HG03139 (cell line): ENCODE data around the gene ATOSA.
A peak's percentile ranks its signal among the peaks of the same experiment; 100 is the strongest.

Experiments used
- ATAC-seq: cut with Tn5 transposase; IDR thresholded peaks from one replicate; pipeline ENCODE4 v1.9.1; 2021; ENCODE audit not compliant: unreplicated experiment

ATOSA gene, protein sequence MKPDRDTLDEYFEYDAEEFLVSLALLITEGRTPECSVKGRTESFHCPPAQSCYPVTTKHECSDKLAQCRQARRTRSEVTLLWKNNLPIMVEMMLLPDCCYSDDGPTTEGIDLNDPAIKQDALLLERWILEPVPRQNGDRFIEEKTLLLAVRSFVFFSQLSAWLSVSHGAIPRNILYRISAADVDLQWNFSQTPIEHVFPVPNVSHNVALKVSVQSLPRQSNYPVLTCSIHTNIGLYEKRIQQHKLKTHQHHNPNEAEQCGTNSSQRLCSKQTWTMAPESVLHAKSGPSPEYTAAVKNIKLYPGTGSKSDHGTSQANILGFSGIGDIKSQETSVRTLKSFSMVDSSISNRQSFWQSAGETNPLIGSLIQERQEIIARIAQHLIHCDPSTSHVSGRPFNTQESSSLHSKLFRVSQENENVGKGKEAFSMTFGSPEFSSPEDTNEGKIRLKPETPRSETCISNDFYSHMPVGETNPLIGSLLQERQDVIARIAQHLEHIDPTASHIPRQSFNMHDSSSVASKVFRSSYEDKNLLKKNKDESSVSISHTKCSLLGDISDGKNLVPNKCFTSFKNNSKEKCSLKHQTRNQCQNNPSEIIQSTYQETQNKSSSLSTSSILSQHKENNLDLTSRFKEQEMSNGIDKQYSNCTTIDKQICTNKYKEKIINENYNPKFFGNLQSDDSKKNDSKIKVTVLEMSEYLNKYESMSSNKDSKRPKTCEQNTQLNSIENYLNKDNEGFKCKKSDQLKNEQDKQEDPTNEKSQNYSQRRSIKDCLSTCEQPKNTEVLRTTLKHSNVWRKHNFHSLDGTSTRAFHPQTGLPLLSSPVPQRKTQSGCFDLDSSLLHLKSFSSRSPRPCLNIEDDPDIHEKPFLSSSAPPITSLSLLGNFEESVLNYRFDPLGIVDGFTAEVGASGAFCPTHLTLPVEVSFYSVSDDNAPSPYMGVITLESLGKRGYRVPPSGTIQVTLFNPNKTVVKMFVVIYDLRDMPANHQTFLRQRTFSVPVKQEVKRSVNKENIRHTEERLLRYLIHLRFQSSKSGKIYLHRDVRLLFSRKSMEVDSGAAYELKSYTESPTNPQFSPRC

DNA sequence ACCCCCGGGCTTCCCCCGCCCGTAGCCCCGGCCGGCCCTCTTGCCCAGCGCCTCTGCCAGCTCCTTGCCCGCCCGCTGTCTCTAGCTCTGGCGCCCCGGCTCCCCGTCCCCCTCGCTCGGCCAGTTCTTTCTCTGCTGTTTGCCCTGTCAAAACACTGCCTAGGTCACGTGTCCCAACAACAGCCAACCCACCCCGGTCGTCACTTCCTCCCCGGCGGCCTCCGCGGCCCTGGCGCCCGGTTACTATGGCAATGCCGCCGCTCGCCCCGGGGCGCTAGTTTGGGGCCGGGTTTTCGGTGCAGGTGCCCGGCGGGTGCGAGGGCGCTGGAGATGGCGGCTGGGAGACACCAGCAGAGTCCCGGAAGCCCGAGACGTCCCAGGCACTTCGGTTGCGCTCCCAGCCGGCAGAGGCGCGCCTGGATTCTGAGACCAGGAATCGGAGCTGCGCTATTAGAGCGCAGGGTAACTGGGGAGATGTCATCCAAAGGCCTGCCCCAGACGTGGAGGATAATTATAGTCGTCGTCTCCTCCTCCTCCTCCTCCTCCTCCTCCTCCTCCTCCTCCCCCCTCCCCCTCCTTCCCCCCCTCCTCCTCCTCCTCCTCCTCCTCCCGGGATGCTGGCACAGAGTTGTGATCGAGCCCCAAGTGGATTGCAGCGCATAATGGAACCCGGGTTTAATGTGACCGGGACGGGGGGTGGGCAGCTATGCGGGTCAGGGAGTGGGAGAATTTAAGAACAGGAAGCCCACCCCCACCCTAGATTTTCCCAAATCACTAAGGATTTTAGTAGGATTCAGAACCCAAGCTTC lies at the start of gene ATOSA:
Gene ATOSA, minus strand, starts transcription at position 157 of the 809 bp plus-strand sequence. CDS start 1,367 bp downstream, outside the sequence.
- ATAC-seq: peak; percentile 57

GRCh38 chr15:52728899-52729298 lies 49.7 kb upstream of the ATOSA start:
- no peak for ATAC-seq

GRCh38 chr15:52727815-52728214 lies 48.6 kb upstream of the ATOSA start:
- ATAC-seq: no peak

GRCh38 chr15:52726195-52726594 lies 47.0 kb upstream of the ATOSA start:
- no peak for ATAC-seq

GRCh38 chr15:52718551-52718950 lies 39.4 kb upstream of the ATOSA start:
- no peak for ATAC-seq

DNA sequence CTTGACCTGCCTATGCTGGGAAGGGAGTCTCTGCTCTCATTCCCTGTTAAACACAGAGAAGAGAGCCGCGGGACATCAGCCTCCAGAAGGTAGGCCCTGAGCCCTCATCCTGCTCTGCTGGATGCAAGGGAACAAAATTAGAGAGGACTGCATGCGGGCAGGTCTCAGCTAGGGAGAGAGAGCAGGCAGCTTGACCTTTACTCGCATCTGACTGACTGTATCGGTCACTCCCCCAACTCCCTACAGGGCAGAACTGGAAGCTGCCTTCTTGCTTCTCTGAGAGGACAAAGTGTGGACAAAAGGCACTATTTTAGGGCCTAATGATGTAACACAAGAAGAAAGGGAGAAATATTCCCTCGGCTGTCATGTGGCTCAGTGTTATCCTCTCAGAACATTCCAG lies 38.7 kb upstream of the ATOSA start:
- no peak for ATAC-seq

DNA sequence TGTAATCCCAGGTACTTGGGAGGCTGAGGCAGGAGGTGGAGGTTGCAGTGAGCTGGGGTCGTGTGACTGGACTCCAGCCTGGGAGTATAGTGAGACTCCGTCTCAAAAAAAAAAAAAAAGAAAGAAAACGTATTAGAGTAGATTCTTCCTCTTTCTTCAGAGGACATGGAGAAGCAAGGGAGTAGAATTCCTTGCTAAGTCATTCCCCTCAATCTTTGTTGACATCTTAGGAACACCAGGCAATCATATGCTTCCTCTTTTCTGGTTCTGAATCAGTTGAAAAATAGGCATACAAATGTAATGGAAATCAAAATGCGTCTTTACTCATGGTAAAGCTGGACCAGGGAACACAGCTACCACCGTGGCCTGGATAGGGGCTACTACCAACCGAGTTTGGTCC lies 38.3 kb upstream of the ATOSA start:
- no peak for ATAC-seq

DNA sequence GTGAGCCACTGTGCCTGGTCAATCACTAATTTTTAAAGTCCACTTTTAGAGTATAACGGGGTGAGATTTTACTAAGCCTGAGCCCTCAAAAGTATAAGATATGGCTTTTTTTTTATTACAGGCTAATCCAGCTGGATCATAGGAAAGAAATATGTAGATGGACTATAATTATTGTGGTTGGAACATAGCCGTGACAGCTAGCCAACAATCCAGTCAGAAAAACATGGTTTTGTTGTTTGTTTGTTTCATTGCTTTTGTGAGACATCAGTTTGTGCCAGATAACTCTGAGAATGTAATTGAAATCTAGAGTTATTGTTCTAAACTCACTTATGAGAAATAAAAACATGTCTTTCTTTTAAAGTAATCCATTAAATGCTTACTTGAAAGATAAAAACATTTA lies 37.3 kb upstream of the ATOSA start:
- ATAC-seq: no peak

DNA sequence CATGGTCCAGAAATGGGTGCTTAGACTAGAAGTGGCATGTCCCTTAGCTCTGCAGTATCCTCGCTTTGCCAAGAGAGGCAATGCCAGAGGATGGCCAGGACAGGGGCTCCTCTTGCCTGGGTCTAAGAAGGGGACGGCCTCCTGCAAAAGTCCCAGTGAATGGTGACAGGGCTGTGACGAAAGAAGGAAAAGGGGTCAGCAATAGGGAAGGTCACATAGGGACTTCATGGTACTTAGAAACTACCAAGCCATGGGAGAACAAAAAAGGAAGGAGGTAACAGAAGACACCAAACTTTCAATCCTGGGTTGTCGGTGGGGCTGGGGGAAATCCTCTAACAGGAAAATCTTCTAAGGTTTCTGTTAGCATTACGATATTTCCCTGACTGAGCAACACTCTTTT lies 36.2 kb upstream of the ATOSA start:
- no peak for ATAC-seq

GRCh38 chr15:52714968-52715367 lies 35.8 kb upstream of the ATOSA start:
- no peak for ATAC-seq

DNA sequence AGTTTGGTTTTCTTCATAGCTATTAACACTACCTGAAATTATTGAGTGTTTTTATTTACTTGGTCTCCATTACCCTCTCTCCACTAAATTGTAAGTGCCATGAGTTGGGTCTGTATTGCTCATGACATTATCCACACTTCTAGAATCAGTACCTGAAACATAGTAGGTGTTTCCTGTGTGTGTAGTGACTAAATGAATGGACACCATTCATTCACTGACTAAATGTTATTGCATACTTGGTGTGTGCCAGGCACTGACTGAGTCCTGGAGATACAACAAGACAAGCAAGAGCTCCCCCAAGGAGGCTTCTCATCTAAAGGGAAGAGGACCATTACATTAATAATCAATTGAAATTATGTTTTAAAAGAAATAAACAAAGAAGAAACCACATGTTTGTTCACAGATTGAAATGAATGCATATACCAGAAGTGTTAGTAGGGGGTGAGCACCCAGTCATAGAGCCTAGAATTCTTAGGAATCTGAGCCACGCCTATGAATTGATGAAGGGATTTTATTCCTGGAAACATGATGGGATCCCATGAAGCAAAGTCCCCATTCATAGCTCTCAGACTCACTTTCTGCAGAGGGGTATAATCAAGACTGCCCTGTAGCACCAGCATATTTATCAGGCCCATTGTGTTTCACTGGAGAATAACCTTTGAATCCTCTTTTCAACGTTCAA lies 31.7 kb upstream of the ATOSA start:
- no peak for ATAC-seq

DNA sequence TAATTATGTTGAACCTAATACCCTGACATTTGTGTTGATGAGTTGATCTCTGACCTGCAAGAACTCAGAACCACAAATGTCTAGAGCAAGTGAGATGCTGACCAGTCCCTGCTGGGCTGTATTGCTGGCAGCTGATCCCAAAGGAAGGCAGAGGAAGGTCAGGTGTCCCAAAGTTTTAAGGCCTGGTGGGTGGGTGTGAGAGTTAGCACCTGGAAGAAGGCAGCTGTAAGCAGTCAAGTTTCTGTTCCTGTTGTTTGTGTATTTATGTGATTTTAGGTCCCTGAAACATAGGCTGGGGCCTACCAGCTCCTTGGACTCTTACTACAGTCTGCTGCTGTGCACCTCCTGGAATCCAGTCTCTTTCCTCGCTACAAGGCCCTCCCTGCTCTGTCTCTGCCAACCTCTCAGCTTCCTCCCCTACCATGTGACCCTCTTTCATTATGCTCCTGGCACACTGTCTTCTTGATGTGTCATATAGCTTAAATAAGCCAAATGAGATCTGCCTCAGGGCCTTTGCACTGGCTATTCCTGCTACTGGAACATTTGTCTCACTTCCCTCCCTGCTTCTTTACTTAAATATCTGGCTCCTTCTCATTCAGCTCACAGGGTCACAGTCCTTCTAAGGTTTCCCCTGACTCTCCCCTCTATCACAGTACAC lies 31.0 kb upstream of the ATOSA start:
- ATAC-seq: peak; percentile 47

- ATAC-seq: peak; percentile 84
Observed at GRCh38 chr15:52709187-52709981, 30.2 kb upstream of the ATOSA start.

- no peak for ATAC-seq
Observed at GRCh38 chr15:52706091-52706490, 26.9 kb upstream of the ATOSA start.

- ATAC-seq: no peak
Observed at GRCh38 chr15:52702390-52702789, 23.2 kb upstream of the ATOSA start.

- ATAC-seq: no peak
Observed at GRCh38 chr15:52699457-52699856, 20.3 kb upstream of the ATOSA start.

- ATAC-seq: no peak
Observed at GRCh38 chr15:52698514-52698913, 19.3 kb upstream of the ATOSA start.

- no peak for ATAC-seq
Observed at GRCh38 chr15:52697051-52697450, 17.9 kb upstream of the ATOSA start.

DNA sequence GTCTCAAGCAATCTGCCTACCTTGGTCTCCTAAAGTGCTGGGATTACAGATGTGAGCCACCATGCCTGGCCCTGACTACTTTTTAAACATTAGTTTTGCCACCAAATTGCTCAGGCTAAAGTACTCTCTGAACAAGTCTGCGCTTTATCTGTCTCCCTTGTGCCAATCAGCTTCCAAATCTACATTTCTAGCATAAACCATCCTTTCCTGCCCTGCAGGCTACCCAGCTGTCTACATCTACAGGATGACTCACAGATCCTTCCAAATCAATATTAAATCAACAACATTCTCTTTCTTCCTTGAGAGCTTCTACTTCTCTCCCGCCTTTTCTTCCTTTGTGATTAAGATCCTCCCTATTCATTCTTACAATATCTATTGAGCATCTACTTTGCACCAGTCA lies 16.0 kb upstream of the ATOSA start:
- no peak for ATAC-seq
